ENCODE measurements around the gene RPS19.

GRCh38 chr19:41862445-41862986 lies 2.5 kb downstream of the RPS19 start:
- peak; percentile 28; the same call in 1 of the 2 replicates for TF ChIP-seq POLR2A (IDR thresholded peaks at IDR 0.05; ENCODE audit: low read depth, low read length)
- peak; percentile 41; the same call in 1 of the 2 replicates for TF ChIP-seq POLR2AphosphoS5 (IDR thresholded peaks at IDR 0.05; ENCODE audit: low read depth, low read length)
- TF ChIP-seq TAF1 (IDR thresholded peaks at IDR 0.05; ENCODE audit: borderline replicate concordance, low read depth, low read length) = no peak

Data from GM12892 (cell line).